ENCODE measurements around the gene PRDM2.
"Not testable (repeated sequence)": the region's sequence is repeated elsewhere in the genome, so short reads cannot be mapped to it uniquely, and the experiment has no call there.

Gene PRDM2

DNA sequence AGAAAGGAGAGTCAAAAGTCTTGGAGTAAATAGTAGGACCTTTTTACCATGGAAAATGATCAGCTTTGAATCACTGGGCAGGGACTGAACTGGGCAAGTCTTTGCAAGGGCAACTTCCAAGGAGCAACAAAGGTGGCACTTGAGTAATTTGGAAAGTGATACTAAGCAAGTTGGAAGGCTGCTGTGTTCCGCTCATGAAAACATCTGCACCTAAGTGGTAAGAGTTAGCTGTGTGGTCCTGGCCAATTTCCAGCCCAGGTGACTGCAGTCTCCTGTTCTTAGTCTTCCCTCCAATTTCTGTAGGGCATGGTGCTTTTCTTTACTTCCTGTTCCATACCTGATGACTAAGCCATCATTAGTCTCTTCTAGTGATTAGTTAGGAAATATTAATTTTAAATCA, 35.5 kb upstream of the PRDM2 start:
- no peak overlapping the region for H3K4me3 ChIP-seq (ENCODE audit: low read depth, low read length)
- DNase-seq (ENCODE audit: low read depth) = no peak
- no peak for TF ChIP-seq MYC (IDR thresholded peaks at IDR 0.05; ENCODE audit: low read depth, low read length)
- TF ChIP-seq, protein P1, sequence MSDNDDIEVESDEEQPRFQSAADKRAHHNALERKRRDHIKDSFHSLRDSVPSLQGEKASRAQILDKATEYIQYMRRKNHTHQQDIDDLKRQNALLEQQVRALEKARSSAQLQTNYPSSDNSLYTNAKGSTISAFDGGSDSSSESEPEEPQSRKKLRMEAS (IDR thresholded peaks at IDR 0.05; ENCODE audit: low read depth, low read length) = no peak
- TF ChIP-seq POLR2A (IDR thresholded peaks at IDR 0.05; ENCODE audit: extremely low read depth, insufficient read length) = no peak
- TF ChIP-seq, protein P2, sequence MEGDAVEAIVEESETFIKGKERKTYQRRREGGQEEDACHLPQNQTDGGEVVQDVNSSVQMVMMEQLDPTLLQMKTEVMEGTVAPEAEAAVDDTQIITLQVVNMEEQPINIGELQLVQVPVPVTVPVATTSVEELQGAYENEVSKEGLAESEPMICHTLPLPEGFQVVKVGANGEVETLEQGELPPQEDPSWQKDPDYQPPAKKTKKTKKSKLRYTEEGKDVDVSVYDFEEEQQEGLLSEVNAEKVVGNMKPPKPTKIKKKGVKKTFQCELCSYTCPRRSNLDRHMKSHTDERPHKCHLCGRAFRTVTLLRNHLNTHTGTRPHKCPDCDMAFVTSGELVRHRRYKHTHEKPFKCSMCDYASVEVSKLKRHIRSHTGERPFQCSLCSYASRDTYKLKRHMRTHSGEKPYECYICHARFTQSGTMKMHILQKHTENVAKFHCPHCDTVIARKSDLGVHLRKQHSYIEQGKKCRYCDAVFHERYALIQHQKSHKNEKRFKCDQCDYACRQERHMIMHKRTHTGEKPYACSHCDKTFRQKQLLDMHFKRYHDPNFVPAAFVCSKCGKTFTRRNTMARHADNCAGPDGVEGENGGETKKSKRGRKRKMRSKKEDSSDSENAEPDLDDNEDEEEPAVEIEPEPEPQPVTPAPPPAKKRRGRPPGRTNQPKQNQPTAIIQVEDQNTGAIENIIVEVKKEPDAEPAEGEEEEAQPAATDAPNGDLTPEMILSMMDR (IDR thresholded peaks at IDR 0.05; ENCODE audit: low read depth, low read length) = no peak

DNA sequence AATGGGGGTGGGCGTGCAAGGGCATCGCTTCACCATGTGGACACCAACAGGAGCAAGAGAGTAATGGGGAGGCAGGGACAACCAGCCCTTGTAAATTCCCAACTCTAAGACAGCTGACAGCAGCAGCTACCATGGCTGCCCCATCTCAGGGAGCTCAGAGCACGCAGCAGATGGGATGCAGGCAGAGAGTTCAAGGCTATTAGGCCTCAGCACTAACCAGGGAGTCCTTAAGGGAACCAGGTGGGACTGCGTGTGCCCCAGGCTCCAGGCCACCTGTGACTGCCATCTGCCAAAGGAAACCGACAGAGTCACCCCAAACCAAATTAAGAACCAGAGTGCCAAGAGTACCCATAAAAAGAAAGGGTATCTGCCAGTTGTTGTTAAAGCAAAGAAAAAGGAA, 33.7 kb upstream of the PRDM2 start:
- H3K4me3 ChIP-seq (ENCODE audit: low read depth, low read length) = no peak overlapping the region
- DNase-seq (ENCODE audit: low read depth) = no peak
- TF ChIP-seq POLR2A (IDR thresholded peaks at IDR 0.05; ENCODE audit: extremely low read depth, insufficient read length) (no peak), MYC (IDR thresholded peaks at IDR 0.05; ENCODE audit: low read depth, low read length) (no peak)
- TF ChIP-seq, protein P1 (IDR thresholded peaks at IDR 0.05; ENCODE audit: low read depth, low read length) = no peak
- TF ChIP-seq, protein P2 (IDR thresholded peaks at IDR 0.05; ENCODE audit: low read depth, low read length) = no peak

DNA sequence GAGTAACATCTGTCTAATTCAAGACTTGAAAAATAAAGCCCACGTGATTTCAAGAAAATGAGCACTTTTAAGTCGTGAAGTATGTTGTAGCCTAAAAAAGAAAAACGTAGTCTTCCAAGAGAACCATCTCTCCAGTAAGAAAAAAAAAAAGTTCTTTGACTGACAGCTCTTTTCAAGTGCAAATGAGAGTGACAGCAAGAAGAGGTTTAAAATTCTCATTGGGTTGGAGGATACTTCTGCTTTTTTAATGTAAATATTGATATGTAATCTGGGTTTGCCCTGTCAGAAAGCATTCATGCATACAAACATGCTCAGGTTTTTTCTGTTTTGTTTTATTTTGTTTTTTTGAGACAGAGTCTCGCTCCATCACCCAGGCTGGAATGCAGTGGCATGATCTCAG, 32.3 kb upstream of the PRDM2 start:
- no peak overlapping the region for H3K4me3 ChIP-seq (ENCODE audit: low read depth, low read length)
- DNase-seq (ENCODE audit: low read depth) = no peak
- no peak for TF ChIP-seq POLR2A (IDR thresholded peaks at IDR 0.05; ENCODE audit: extremely low read depth, insufficient read length)
- TF ChIP-seq, protein P2 (IDR thresholded peaks at IDR 0.05; ENCODE audit: low read depth, low read length) = no peak
- TF ChIP-seq MYC (IDR thresholded peaks at IDR 0.05; ENCODE audit: low read depth, low read length) = no peak
- TF ChIP-seq, protein P1 (IDR thresholded peaks at IDR 0.05; ENCODE audit: low read depth, low read length) = no peak

DNA sequence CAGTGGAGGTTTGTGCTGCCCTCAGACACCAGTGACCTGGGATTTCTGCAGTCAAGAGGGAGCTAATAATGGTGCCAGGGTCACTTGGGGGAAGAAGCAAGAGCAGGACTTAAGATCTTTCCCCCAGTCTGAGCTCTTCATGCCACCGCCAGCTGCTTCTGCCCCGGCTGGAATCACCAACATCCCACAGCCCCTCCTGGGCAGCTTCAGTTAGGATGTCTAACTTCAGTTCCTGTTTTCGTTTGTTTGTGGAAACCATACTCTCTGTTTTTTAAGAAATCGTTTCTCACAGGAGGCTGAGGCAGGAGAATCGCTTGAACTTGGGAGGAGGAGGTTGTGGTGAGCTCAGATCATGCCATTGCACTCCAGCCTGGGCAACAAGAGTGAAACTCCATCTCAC, 25.6 kb upstream of the PRDM2 start:
- TF ChIP-seq POLR2A (IDR thresholded peaks at IDR 0.05; ENCODE audit: extremely low read depth, insufficient read length) = no peak
- no peak overlapping the region for H3K4me3 ChIP-seq (ENCODE audit: low read depth, low read length)
- DNase-seq (ENCODE audit: low read depth) = no peak

DNA sequence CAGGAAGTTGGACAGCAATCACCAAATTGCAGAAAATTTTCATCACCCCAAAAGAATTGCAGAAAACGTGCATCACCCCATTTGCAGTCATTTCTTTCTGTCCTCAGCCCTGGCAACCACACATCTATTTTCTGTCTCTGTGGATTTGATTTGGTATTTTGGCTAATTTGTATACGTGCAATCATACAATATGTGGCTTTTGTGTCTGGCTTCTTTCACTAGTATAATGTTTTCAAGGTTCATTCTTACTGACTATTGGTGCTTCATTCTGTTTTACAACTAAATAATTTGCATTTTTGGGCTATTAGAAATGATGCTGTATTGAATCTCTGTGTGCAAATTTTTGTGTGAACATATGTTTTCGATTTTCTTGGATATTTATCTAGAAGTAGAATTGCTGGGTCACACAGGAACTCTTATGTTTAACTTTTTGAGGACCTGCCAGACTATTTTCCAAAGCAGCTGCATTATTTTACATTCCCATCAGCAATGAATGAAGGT, 24.8 kb upstream of the PRDM2 start:
- no peak overlapping the region for H3K4me3 ChIP-seq (ENCODE audit: low read depth, low read length)
- no peak for DNase-seq (ENCODE audit: low read depth)
- TF ChIP-seq MYC (IDR thresholded peaks at IDR 0.05; ENCODE audit: low read depth, low read length) (no peak), POLR2A (IDR thresholded peaks at IDR 0.05; ENCODE audit: extremely low read depth, insufficient read length) (no peak)
- TF ChIP-seq, protein P2 (IDR thresholded peaks at IDR 0.05; ENCODE audit: low read depth, low read length) = no peak
- TF ChIP-seq, protein P1 (IDR thresholded peaks at IDR 0.05; ENCODE audit: low read depth, low read length) = no peak

DNA sequence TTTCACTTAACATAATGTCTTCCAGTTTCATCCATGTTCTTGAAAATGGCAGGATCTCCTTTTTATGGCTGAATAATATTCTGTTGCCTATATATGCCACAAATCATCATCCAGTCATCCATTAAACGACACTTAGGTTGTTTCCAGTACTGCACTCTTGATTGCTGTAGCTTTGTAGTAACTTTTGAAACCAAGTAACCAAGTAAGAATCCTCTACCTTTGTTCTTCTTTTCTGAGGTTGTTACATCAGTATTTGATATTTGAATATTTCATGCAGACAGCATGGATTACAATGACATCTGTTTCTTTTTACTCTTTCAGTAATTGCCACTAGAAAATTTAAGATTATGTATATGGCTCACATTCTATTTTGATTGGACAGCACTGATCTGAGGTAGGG, 22.1 kb upstream of the PRDM2 start:
- DNase-seq (ENCODE audit: low read depth) = no peak
- H3K4me3 ChIP-seq (ENCODE audit: low read depth, low read length) = no peak overlapping the region
- no peak for TF ChIP-seq MYC (IDR thresholded peaks at IDR 0.05; ENCODE audit: low read depth, low read length)
- TF ChIP-seq POLR2A (IDR thresholded peaks at IDR 0.05; ENCODE audit: extremely low read depth, insufficient read length) = no peak
- TF ChIP-seq, protein P1 (IDR thresholded peaks at IDR 0.05; ENCODE audit: low read depth, low read length) = no peak

DNA sequence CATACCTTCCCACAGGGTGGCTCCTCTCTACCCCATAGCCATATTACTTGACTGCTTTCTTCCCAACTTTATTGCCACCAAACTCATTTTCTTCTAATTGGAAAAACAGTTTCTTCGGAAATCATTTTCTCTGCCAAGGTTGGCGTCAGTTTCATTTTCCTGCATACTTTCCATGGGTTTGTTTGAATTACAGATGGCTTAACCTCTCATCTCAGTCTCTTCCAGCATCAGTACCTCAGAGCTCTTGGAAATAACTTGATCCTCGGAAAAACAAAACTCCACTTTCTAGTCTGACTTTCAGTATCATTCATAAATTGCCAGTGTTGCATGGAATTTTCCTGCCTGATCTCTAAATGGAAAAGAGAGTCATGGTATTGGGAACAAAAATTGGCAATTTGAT, 20.3 kb upstream of the PRDM2 start:
- TF ChIP-seq POLR2A (IDR thresholded peaks at IDR 0.05; ENCODE audit: extremely low read depth, insufficient read length) = no peak
- TF ChIP-seq, protein P1 (IDR thresholded peaks at IDR 0.05; ENCODE audit: low read depth, low read length) = no peak
- TF ChIP-seq, protein P2 (IDR thresholded peaks at IDR 0.05; ENCODE audit: low read depth, low read length) = no peak
- no peak for TF ChIP-seq MYC (IDR thresholded peaks at IDR 0.05; ENCODE audit: low read depth, low read length)
- no peak overlapping the region for H3K4me3 ChIP-seq (ENCODE audit: low read depth, low read length)
- no peak for DNase-seq (ENCODE audit: low read depth)

DNA sequence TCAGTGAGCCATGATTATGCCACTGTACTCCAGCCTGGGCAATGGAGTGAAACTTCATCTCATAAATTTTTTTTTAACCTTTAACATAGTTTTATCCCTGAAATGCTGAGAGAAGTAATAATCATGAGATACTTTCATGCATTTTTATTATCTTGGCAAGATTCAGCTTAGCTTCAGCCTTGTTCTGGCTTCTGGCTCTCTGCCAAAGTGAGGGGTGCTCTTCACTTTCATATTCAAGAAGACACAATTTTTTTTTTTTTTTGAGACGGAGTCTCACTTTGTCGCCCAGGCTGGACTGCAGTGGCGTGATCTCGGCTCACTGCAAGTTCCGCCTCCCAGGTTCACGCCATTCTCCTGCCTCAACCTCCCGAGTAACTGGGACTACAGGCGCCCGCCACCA, 19.4 kb upstream of the PRDM2 start:
- H3K4me3 ChIP-seq (ENCODE audit: low read depth, low read length); DNase-seq (ENCODE audit: low read depth): not testable (repeated sequence)

Measured in NB4 (cell line).